GM21360 (cell line): ENCODE data around the gene NUDT12.
A peak's percentile ranks its signal among the peaks of the same experiment; 100 is the strongest.

Experiments used
- ATAC-seq: cut with Tn5 transposase; IDR thresholded peaks from one replicate; pipeline ENCODE4 v1.9.1; 2021; ENCODE audit warnings: mild to moderate bottlenecking, moderate library complexity; ENCODE audit not compliant: unreplicated experiment

The NUDT12 gene

DNA sequence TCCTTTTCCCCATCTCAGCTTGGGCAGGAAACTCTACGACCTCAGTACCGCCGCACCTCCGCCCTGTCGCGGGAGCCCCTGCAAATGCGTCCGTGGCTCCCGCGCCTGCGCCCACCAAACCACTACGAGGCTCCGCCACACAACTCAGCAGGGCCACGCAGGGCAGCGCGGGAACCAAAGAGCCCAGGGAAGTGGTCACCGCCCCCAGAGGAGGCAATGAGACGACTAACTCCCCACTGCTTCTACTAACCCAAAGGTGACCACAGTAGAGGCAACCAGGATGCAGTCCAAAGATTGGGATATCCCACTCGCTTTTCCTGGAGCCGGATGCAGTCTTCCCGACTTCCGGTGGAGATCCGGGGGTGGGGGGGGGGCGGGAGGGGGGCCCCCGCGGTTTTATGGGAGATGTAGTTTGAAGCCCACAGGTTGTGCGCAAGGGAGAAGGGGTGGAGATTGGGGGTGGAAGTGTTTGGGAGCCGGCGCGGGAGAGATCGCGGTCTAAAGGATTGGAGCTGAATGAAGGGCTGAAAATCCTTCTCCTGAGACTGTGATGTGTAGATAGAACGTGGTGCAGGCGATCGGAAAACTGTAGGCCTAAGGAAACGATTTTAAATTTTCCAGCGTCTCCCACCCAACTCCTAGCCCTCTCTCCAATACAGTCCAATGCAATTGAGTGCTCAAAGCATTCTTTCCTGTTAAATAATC is at the start of gene NUDT12:
Gene NUDT12 (minus strand): TSS at position 337 of the 705 bp plus-strand sequence. CDS start 2,541 bp downstream, outside the sequence.
- peak; percentile 94 for ATAC-seq

DNA sequence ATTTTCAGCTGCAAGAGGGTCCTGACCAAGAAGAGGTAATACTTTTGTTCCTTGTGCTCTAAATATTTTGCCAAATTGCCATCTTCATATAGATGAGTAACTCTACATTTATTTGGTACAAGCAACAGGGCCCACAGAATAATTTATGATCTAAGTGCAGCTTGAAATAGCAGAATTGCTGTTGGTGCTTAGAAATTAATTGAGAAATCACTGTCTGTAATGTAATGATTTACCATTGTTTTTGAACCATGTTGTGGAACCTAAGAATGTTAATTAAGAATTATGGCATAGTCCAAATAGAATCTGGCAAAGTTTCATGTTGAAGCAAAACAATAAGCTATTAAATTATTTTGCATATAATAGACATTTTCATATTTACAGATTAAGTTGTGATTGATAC is 44.8 kb upstream of the NUDT12 start:
- ATAC-seq = no peak

DNA sequence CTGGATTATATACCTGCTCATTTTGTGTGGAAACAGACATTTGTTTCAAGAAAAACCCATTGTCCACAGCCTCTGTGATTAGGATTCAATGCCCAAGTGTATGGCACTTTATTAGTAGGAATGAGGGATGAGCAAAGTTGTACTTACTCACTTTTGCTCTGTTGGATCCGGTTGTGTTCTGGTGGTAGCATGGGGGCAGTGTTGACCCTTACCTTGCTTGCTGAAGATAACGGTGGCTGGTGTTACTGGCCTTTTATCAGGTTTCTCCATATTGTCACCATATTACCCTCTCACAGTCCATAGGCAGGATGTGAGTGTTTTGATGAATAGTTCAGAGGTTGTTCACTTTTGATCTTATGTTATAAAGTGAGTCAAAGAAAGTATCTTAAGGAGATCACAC is 42.7 kb upstream of the NUDT12 start:
- no peak for ATAC-seq

DNA sequence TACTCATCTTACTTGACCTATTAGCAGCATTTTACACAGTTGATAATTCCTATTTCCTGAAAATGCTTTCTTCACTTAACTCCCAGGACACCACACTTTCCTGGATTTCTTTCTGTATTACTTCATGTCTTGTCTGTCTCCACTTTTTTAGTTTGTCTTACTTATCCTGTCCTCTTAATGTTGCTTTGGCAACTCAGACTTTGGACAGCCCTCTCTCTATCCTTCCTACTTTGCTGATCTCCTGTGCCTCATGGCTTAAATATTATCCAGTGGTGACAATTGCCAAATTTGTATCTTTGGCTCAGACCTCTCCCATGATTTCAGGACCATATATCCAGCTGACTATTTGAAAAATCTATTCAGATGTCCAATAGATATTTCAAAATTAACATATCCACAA is 39.8 kb upstream of the NUDT12 start:
- ATAC-seq = no peak

DNA sequence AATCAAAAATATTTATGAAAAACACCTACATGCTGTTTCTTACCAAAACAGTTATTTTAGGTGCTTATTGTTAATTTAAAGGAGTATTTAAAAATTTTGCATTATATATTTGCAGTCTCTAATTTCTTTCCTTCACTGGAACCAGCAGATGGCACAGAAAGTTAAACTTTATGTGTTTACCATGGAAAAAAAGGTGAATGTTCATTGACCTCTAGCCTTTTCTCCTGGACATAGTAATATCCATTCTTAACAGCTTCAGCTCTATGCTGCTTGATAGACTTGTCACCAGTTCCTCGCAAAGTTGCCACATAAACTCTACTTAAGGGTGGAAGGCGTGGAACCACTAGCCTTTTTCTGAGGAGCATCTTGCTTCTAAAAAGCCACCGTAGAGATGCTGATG is 38.7 kb upstream of the NUDT12 start:
- no peak for ATAC-seq

DNA sequence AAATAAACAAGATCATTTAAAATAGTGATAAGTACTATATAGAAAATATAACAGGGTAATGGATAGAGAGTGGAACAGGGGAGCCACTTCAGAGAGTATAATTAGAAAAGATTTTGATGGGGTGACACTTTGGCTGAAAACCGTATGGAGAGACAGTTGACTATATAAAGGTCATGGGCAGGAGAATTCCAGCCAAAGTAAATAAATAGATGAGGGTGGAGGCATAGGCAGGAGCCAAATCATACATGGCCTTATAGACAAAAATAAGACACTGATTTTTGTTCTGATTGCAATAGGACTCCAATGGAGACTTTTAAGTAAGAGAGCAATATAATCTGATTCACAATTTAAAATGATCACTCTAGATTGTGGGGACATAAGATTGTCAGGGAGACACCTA is 37.5 kb upstream of the NUDT12 start:
- ATAC-seq = no peak

DNA sequence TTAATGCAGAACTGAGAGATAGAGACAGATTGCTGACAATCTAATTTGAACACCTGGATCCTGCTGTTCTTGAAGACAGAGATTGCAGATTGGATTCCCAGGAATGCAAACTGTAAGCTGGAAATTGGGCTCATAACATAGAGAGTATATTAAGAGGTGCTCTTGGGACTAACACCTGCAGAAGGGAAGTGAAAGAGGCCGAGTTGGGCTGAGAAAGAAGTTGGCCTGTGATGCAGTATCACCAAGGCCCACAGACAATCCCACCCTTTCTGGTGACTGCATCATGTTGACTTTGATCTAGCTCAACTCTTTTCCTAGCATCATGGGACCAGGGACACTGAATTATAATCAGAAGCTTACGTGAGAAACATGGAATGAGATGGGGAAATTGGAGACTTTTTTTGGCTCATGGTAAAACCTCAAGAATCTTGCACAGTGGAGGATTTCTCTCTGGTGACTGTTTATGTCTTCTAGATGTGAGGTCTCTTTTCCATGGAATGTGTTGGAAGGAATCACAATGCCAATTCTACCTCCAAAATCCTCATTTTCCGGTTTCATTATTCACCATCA is 36.5 kb upstream of the NUDT12 start:
- no peak for ATAC-seq

DNA sequence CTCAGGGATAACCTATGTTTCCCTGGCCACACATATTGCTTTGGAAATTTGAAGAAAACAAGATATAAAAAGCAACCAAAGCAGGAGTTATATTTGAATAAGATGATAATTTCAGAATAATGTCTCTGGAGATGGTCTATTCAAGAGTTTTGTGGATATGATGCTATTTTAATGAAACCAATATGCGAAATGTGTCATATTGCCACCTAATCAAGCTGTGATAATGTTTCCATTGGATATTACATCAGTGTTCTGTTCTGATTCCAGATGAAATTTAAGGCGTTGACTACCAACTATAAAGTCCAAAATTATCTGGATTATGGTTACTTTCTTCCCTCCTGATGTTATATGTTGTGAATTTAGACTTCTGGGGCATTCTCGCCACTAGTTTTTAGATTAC is 27.6 kb upstream of the NUDT12 start:
- no peak for ATAC-seq

DNA sequence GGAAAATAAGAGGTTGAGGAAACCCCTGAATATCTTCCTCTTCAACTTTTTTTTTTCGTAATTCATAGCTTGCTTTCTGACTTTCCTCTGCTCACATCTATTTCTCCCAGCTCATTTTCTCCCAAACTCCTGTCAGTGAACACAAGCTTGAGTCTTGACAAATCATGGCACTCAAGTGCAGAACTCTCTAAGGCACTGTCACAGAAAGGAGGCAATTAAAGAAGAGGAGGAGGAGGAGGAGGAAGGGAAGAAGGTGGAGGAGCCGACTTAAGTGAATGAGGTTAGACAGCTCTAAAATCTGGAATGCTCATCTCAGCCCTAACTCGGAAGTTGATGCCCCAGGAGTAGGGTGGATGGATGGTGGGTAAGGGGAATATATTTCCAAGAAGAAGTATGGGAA is 27.2 kb upstream of the NUDT12 start:
- no peak for ATAC-seq

DNA sequence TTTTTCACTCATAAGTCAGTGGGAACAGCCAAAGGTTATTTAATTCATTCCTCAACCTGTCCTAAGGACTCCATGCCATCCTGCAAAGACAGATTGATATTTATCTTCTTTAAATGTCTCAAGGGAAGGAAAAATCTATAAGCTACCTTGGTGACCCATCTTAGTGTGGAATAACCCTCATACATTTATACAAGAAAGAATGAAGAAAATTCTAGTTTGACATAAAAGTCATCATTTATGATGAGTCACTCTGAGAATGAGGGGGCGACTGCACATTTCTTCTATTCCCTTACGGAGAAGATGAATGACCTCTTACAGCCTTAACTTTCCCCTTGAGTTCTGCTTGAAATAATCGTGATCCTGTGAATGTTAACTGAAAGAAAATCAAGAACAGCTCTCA is 26.8 kb upstream of the NUDT12 start:
- ATAC-seq = no peak

DNA sequence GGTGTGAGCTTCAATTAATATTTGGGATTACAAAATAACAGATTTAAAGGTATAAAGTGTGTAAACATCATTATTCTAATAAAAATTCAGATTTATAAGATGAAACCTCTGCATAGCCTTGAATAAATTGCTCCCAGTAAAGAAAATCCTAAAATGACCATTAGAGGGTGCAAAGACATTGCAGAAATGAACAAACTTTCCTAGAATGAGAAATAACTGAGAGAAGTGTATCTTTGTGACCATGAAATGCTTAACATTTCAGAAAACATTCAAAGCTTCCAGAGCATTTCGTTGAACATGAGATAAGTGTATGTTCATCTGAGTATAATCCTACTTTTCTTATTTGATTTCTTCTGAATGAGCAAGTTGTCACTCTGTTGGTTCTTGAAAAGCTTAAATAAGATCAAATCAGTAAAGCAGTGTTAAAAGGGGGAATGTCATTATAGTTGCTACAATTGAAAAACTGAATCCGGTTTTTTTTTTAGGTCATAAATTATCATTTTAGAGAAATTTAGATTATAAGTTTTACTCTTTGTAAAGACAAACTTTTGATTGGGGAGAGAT is 24.7 kb upstream of the NUDT12 start:
- no peak for ATAC-seq

DNA sequence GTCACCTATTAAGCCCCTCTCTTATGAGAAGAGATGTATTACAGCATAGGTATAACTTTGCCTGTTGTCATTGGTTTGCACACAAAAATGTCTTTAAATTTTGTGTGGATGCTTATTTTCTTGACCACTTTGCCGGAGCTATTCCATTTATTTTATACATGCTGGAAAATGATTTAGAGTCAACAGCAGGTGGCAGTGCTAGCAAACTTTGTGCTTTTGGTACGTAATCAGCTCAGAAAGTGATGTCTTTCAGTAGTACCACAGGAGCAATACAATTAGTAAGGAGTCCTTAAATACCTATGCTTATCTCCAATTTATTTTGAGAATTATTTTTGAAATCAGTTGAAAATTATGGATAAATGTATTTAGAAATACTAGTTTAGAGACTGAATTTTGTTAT is 19.8 kb upstream of the NUDT12 start:
- no peak for ATAC-seq

DNA sequence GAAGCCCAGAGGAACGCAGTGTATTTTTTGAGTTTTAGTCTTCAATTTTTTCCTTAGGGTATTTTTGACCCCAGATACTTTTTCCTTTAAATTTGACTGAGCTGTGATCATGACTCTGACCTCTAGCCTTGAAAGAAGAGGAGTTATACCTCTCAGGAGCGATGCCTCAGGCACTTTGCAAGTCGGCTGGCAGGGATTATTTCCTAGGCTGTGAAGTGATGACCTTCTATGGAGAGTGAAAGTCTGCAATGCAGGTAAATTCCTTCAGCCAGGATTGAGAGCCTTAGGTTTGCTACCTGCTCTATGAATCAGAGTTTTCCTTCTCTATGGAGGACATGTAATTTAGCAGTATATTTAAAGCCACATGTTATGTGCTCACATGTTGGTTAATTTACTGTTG is 10.8 kb upstream of the NUDT12 start:
- no peak for ATAC-seq

DNA sequence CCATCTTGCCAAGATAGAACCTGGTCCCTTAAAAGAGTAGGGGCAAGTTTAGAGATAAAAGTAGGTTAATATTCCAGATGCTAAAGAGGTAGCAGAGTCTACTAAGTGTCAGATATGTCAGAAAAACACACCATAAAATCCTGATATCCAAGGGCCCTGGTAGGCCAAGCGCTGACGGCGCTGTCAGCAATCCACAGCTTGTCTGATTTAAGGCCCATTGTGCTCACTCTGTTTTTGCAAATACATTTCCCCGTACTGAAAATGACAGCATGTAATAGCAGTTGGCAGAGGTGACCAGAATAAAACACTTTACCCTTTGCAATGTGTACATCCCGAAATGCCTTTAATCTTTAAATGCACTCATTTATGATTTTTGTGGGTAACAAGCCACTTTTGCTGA is 9.9 kb upstream of the NUDT12 start:
- ATAC-seq = no peak

DNA sequence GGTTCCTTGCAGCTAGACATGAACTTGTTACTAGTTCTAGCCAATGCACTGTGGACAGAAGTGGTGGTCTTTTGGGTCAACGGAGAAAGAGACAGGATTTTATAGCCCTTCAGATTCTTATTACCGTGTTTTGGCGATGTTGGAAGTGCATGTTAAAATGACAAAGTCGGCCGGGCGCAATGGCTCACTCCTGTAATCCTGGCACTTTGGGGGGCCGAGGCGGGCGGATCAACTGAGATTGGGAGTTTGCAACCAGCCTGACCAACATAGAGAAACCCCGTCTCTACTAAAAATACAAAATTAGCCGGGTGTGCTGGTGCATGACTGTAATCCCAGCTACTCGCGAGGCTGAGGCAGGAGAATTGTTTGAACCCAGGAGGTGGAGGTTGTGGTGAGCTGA is 9.1 kb upstream of the NUDT12 start:
- ATAC-seq = no peak

DNA sequence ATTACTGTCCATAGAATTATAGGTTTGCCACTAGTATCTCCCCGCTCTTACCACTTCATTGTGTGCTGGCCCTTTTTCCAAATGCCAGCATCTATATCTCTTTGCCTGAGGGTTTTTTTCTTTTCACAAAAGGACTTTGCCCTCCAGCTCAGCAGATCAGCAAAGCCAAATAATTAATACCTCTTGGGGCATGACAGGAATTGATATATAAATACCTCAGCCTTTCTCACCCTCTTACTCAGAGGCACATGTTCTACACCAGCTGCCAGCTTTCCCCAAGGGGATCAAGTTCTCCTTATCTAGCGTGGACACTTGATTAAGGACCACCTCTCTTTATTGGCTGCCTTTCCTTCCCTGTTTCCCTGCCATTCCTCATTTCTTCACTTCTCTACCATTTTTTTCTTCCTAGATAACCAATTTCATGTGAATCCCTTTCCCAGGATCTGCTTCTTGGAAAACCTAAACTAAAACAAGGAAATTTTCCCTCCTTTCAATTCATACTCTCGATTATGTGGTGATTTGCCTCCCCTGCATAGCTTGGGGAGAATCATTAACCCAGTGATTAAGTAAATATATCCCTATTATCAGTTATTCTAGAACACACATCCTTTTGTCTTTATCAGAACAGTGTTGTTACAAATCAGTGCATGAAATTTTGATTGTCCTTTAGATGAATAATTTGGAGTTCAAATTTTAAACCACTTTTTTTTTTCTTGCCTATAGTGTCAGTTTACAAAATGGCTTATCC is 6.9 kb upstream of the NUDT12 start:
- no peak for ATAC-seq

DNA sequence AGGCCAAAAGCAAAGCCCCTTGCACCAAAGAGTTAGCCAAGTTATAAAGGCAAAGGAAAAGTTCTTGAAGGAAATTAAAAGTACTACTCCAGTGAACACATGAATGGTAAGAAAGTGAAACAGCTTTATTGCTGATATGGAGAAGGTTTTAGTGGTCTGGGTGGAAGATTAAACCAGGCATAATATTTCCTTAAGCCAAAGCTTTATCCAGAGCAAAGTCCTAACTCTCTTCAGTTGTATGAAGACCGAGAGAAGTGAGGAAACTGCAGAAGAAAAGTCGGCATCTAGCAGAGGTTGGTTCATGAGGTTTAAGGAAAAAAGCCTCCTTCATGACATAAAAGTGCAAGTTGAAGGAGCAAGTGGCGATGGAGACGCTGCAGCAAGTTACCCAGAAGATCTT is 3.1 kb upstream of the NUDT12 start:
- ATAC-seq = no peak

DNA sequence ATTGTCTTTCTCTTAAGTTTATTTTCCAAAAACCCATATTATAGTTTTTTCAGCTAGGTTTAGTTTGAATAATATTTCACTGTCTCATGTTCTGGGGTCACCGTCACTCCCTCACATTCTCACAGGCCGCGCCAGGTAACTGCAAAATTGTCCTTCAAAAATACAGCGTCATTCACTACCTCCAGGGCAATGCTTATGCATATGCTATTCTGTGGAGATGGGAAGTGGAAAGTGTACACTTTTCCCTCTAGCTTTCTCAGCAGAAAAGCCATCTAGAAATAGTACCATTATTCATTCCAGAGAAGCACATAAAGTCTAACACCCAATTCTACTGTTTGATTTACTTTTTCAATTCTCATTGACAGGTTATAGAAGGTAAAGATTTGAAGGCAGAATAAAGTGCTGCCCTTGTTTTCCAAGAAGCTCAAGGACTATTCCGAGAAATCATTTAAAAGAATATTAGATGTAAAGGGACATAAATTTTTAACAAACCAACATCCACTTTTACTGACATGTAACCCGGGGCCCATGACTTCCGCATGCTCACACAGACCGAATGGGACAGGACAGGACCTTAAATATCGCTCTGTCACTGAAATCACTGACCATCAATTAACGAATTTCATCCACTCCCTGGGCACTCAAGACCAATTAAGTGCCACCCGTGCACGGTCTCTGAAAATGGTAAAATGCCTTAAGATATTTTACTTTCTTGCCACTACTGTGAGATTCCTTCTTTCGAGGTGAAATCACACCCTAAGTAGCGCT is 720 bp downstream of the NUDT12 start:
- peak; percentile 31 for ATAC-seq

DNA sequence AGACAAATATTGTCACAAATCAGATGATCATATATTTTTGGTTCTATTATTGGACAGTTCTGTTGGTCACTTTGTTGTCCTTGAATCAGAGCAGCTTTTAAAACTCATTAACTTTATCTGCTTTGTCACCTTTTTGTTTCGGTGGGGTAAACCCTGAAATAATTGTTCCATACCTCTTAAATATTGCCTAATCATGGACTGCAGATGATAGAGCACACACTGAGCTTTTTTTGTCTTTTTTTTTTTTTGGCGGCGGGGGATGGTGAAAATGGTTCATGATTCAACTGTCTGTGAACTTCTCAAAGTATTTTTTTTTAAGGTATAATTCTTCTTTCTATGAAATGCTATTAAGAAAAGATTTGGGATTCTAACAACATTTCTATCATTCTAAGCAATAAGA is 1.8 kb downstream of the NUDT12 start:
- no peak for ATAC-seq

DNA sequence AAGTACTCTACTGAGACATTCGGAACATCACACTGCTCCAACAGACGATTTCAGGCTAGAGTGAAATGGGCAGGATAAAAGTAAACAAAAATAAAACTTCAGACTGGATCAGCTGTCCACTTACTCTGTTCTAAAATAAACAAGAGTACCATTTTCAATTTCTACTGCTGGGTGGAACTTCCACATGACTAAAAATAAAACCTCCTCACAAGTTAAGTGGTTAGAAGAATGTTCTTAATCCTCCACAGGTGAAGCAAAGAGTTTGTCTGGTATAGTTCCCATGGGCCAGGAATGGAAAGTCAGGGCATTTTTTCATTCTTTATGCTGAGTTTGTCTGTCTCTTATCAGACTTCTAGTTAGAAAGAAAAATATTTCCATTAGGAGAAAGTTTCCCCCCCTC is 15.7 kb downstream of the NUDT12 start:
- ATAC-seq = peak; percentile 59

DNA sequence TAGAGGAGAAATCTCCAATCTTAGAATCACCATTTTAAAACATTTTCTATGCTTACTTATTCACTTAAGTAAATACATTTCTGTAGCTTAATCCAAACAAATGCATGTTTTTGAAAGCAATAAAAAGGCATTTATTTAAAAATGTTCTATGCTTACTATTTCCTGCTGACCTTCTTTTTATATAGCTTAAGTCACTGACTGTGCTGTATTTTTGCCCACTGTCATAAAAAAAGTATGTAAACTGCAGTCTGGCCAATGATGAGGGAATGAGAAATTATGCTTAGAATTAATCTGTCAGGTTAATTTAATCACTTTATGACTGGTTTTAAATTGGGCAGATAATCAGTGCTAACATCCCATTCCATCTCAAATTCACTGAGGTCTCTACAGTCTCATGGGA is 20.1 kb downstream of the NUDT12 start:
- ATAC-seq = no peak
